GM12878 (cell line): Measurements from ENCODE around the gene WDFY4. TPM values are rescaled to one million over a fixed set of nuclear protein-coding genes. Genes with fewer than 3 reads are reported as not detected.

Experiments
- ATF2 ChIP-seq: IDR thresholded peaks from 2 replicates; pipeline ENCODE4 v1.6.1; 2012; ENCODE audit warnings: low read length, inconsistent platforms
- CREM ChIP-seq: IDR thresholded peaks from 2 replicates; pipeline ENCODE4 v1.6.1; 2014; ENCODE audit warnings: antibody characterized with exemption, low read depth
- EGR1 ChIP-seq, 2 experiments: IDR thresholded peaks; 1 replicate in 1 of 2; 2 replicates in 1 of 2; pipeline ENCODE4 v1.6.1; 2011 to 2012; ENCODE audit warnings: low read depth in 2 of 2, low read length in 2 of 2, borderline replicate concordance in 1 of 2, mild to moderate bottlenecking in 1 of 2, moderate library complexity in 1 of 2
- FOS ChIP-seq: IDR thresholded peaks from 3 replicates; pipeline ENCODE4 v1.6.1; 2011; ENCODE audit warnings: borderline replicate concordance; ENCODE audit not compliant: insufficient read length; ENCODE audit errors: extremely low read depth
- HDAC2 ChIP-seq: fragments of 200-600 bp; sonication (generic); IDR thresholded peaks from 2 replicates; pipeline ENCODE4 v1.6.1; 2017
- KLF5 ChIP-seq: fragments of 450-650 bp; IDR thresholded peaks from 2 replicates; pipeline ENCODE4 v1.6.1; 2014; ENCODE audit warnings: mild to moderate bottlenecking; ENCODE audit not compliant: partially characterized antibody
- MTA3 ChIP-seq: IDR thresholded peaks from 2 replicates; pipeline ENCODE4 v1.6.1; 2012; ENCODE audit warnings: low read length, inconsistent platforms, borderline replicate concordance
- PBX3 ChIP-seq: IDR thresholded peaks from 2 replicates; pipeline ENCODE4 v1.6.1; 2011; ENCODE audit warnings: mild to moderate bottlenecking, low read depth, low read length, moderate library complexity; ENCODE audit not compliant: insufficient replicate concordance
- SMAD1 ChIP-seq: fragments of 450-650 bp; IDR thresholded peaks from 2 replicates; pipeline ENCODE4 v1.6.1; 2018; ENCODE audit warnings: mild to moderate bottlenecking, low read depth; ENCODE audit not compliant: partially characterized antibody
- SREBF1 ChIP-seq: IDR thresholded peaks from 2 replicates; pipeline ENCODE4 v1.6.1; 2012; ENCODE audit warnings: mild to moderate bottlenecking, low read length
- SREBF2 ChIP-seq: IDR thresholded peaks from 2 replicates; pipeline ENCODE4 v1.6.1; 2012; ENCODE audit warnings: mild to moderate bottlenecking, low read length
- SRF ChIP-seq, 2 experiments: IDR thresholded peaks; 2 replicates each; pipeline ENCODE4 v1.6.1; 2011; ENCODE audit warnings: low read depth in 2 of 2, low read length in 2 of 2, mild to moderate bottlenecking in 1 of 2, moderate library complexity in 1 of 2
- ZBTB33 ChIP-seq: fragments of 450-650 bp; IDR thresholded peaks from 2 replicates; pipeline ENCODE4 v1.6.1; 2017; ENCODE audit warnings: mild to moderate bottlenecking
- ZBTB4 ChIP-seq: fragments of 450-650 bp; formaldehyde crosslinking; IDR thresholded peaks from 2 replicates; pipeline ENCODE4 v1.4.0; 2022; ENCODE audit warnings: mild to moderate bottlenecking, moderate library complexity
- ZBTB40 ChIP-seq: fragments of 450-650 bp; IDR thresholded peaks from 2 replicates; pipeline ENCODE4 v1.6.1; 2016; ENCODE audit warnings: mild to moderate bottlenecking, moderate library complexity, borderline replicate concordance
- ZNF24 ChIP-seq: fragments of 450-650 bp; IDR thresholded peaks from 2 replicates; pipeline ENCODE4 v1.6.1; 2017; ENCODE audit warnings: antibody characterized with exemption, mild to moderate bottlenecking
- polyA plus RNA-seq, 11 experiments: library from polyadenylated mRNA; depleted of rRNA in 4 of 11; unstranded in 6 of 11; stranded (reverse) in 5 of 11; fragments of >200 nt; fragmentation: Nextera tagmentation in 4 of 11; fragmentation: Illumina TruSeq in 1 of 11; extraction: Ambion mirVana in 4 of 11; extraction: Trizol in 1 of 11; gene quantifications; 1 replicate in 1 of 11; 2 replicates in 10 of 11; pipeline versions ENCODE4 v1.2.1 to v1.2.3, GENCODE V29; 2011 to 2016; ENCODE audit warnings: inconsistent platforms in 2 of 11, missing spikeins in 2 of 11, low read depth in 1 of 11
- total RNA-seq, 4 experiments: library from RNA; depleted of rRNA in 3 of 4; stranded (reverse); fragments of >200 nt in 3 of 4; fragmentation: Illumina TruSeq in 1 of 4; extraction: Trizol in 1 of 4; gene quantifications; 2 replicates each; pipeline versions ENCODE4 v1.2.1 to v1.2.3, GENCODE V29; 2013 to 2021

WDFY4 gene
- total and polyA plus RNA-seq, 10 of the 15 experiments (the other 5 are each of a cell fraction or from before 2014, with no cell fraction given): 13.5 to 132 (median 47.3) TPM

- TF ChIP-seq SRF (IDR thresholded peaks at IDR 0.05; ENCODE audit: low read depth in 2 of 2, low read length in 2 of 2) (no peak), FOS (no peak), PBX3 (no peak), ZBTB4 (CRISPR knock-in tag) (no peak), SREBF2 (no peak), ZNF24 (peak; percentile 79), ATF2 (no peak), ZBTB40 (no peak; the same call in 1 of the 2 replicates), SREBF1 (no peak), EGR1 (IDR thresholded peaks at IDR 0.05; ENCODE audit: borderline replicate concordance in 1 of 2, low read depth in 2 of 2, low read length in 2 of 2) (peak in 1 of 2 experiments; percentile 32; a peak in 1 of 3 replicates), KLF5 (peak; percentile 22), ZBTB33 (no peak; the same call in 1 of the 2 replicates), HDAC2 (no peak), MTA3 (no peak), SMAD1 (no peak), CREM (no peak)
These were observed 28.3 kb upstream of the WDFY4 start (continued) for GRCh38 chr10:48656241-48656913.
